Endothelial cell of umbilical vein (primary cell): ENCODE data around the gene ATXN1. TPM values are rescaled to one million over a fixed set of nuclear protein-coding genes. Genes with fewer than 3 reads are reported as not detected.

ENCODE experiments used
- BruUV-seq: library from RNA; stranded (reverse); fragments of 400-500 nt; replicated peaks from 2 replicates; lab custom pipeline; 2021; lab: Mats Ljungman, UMichigan
- CTCF ChIA-PET: fragments of 300-600, 350-600 bp; sonication (Branson Sonifier 250); formaldehyde crosslinking; loops from one replicate; lab custom pipeline; 2021; ENCODE audit warnings: antibody characterized with exemption, inconsistent platforms; lab: Charles Lee
- POLR2A ChIA-PET: fragments of 300-600, 350-600 bp; sonication (Branson Sonifier 250); formaldehyde crosslinking; loops from one replicate; lab custom pipeline; 2021; ENCODE audit warnings: antibody characterized with exemption, inconsistent platforms; lab: Charles Lee
- DNase-seq: peaks from one replicate; pipeline ENCODE4 v3.0.0-alpha.2; 2011; ENCODE audit warnings: low read depth, low spot score
- FAIRE-seq: peaks from 2 replicates; lab custom pipeline; 2011; peaks lifted over from hg19 to GRCh38; lab: Jason Lieb, UNC
- H2AFZ ChIP-seq: 2 replicates; pipeline ENCODE4 v1.6.0; 2012; ENCODE audit warnings: low read depth, low read length, control low read depth, inconsistent platforms
- H3K27ac ChIP-seq: 2 replicates; pipeline ENCODE4 v1.5.1; 2011; ENCODE audit warnings: low read depth, mild to moderate bottlenecking, control low read depth, low read length, moderate library complexity; ENCODE audit not compliant: insufficient read depth
- H3K27me3 ChIP-seq, 2 experiments: 2 replicates each; pipeline versions ENCODE4 v1.6.0 to v1.6.1; 2011; ENCODE audit warnings: low read length in 2 of 2, mixed read lengths in 1 of 2; ENCODE audit not compliant: control insufficient read depth in 2 of 2, insufficient read depth in 2 of 2
- H3K36me3 ChIP-seq, 2 experiments: 2 replicates in 1 of 2; 3 replicates in 1 of 2; pipeline ENCODE4 v1.5.1; 2011; ENCODE audit warnings: low read length in 2 of 2, mild to moderate bottlenecking in 1 of 2, moderate library complexity in 1 of 2; ENCODE audit not compliant: control insufficient read depth in 2 of 2, insufficient read depth in 2 of 2; ENCODE audit errors: extremely low read depth in 1 of 2
- H3K4me1 ChIP-seq: 3 replicates; pipeline ENCODE4 v1.5.1; 2011; ENCODE audit warnings: mild to moderate bottlenecking, low read length; ENCODE audit not compliant: control insufficient read depth, insufficient read depth; ENCODE audit errors: extremely low read depth
- H3K4me2 ChIP-seq: 2 replicates; pipeline ENCODE4 v1.6.1; 2011; ENCODE audit warnings: low read length, control low read depth, mixed read lengths; ENCODE audit not compliant: insufficient read depth
- H3K4me3 ChIP-seq, 3 experiments: fragments of 200-600 bp in 1 of 3; sonication (generic), shearing (Covaris generic) in 1 of 3; replicated peaks in 1 of 3; 2 replicates each; pipeline ENCODE4 v1.5.1; 2011 to 2016; ENCODE audit warnings: control low read depth in 3 of 3, low read length in 3 of 3, mild to moderate bottlenecking in 2 of 3, inconsistent platforms in 1 of 3, low read depth in 1 of 3, moderate library complexity in 1 of 3; ENCODE audit not compliant: insufficient read depth in 1 of 3
- H3K79me2 ChIP-seq: 2 replicates; pipeline ENCODE4 v1.6.0; 2012; ENCODE audit warnings: low read length, inconsistent platforms; ENCODE audit not compliant: control insufficient read depth, insufficient read depth
- H3K9ac ChIP-seq: replicated peaks from 2 replicates; pipeline ENCODE3; 2011; ENCODE audit warnings: low read length, control low read depth; ENCODE audit not compliant: insufficient read depth; ENCODE audit errors: extremely low read depth
- H3K9me1 ChIP-seq: replicated peaks from 3 replicates; pipeline ENCODE4 v1.6.0; 2011; ENCODE audit warnings: mild to moderate bottlenecking, low read length; ENCODE audit not compliant: control insufficient read depth, insufficient read depth; ENCODE audit errors: extremely low read depth
- H3K9me3 ChIP-seq: replicated peaks from 2 replicates; pipeline ENCODE4 v1.5.1; 2012; ENCODE audit warnings: low read length, inconsistent platforms; ENCODE audit not compliant: control insufficient read depth, insufficient read depth
- H4K20me1 ChIP-seq: replicated peaks from 2 replicates; pipeline ENCODE3; 2011; ENCODE audit warnings: mild to moderate bottlenecking, low read length; ENCODE audit not compliant: control insufficient read depth, insufficient read depth; ENCODE audit errors: extremely low read depth
- CTCF ChIP-seq, 2 donors: IDR thresholded peaks; 1 replicate in 1 of 2; 2 replicates in 1 of 2; pipeline ENCODE4 v1.5.1; 2011; ENCODE audit warnings: low read length in 2 of 2, mild to moderate bottlenecking in 2 of 2, moderate library complexity in 2 of 2, control low read depth in 1 of 2, inconsistent platforms in 1 of 2, low read depth in 1 of 2; ENCODE audit not compliant: insufficient read depth in 1 of 2; ENCODE audit errors: extremely low read depth in 1 of 2
- EZH2 ChIP-seq: IDR thresholded peaks from 2 replicates; pipeline ENCODE4 v1.6.1; 2012; ENCODE audit warnings: borderline replicate concordance, low read depth, mild to moderate bottlenecking, moderate library complexity, low read length, inconsistent platforms; ENCODE audit not compliant: severe bottlenecking
- FOS ChIP-seq: IDR thresholded peaks from 2 replicates; pipeline ENCODE4 v1.6.1; 2011; ENCODE audit warnings: mild to moderate bottlenecking, low read length, moderate library complexity, borderline replicate concordance; ENCODE audit not compliant: insufficient read depth
- GATA2 ChIP-seq: IDR thresholded peaks from 2 replicates; pipeline ENCODE4 v1.7.0; 2011; ENCODE audit warnings: low read depth, mild to moderate bottlenecking, moderate library complexity, mixed read lengths, low read length; ENCODE audit not compliant: insufficient read length, insufficient read depth
- JUN ChIP-seq: IDR thresholded peaks from 2 replicates; pipeline ENCODE4 v1.6.1; 2011; ENCODE audit warnings: borderline replicate concordance, low read depth; ENCODE audit not compliant: insufficient read length, insufficient read depth
- MAX ChIP-seq: IDR thresholded peaks from 2 replicates; pipeline ENCODE4 v1.6.1; 2011; ENCODE audit not compliant: insufficient read depth, insufficient read length
- MYC ChIP-seq: IDR thresholded peaks from one replicate; pipeline ENCODE4 v1.6.1; 2011; ENCODE audit warnings: mild to moderate bottlenecking, low read depth, low read length
- POLR2A ChIP-seq: IDR thresholded peaks from 2 replicates; pipeline ENCODE4 v1.6.1; 2012; ENCODE audit warnings: low read depth, mild to moderate bottlenecking, control low read depth, low read length
- POLR2AphosphoS5 ChIP-seq: IDR thresholded peaks from 2 replicates; pipeline ENCODE4 v1.6.1; 2012; ENCODE audit warnings: low read depth, mild to moderate bottlenecking, control low read depth, low read length, moderate library complexity; ENCODE audit not compliant: insufficient read depth
- dilution Hi-C: fragments of 300-500 bp; cut with MboI; formaldehyde crosslinking; loops from one replicate; pipeline ENCODE4 v1.15.0; 2019; ENCODE audit warnings: low sequenced_read_pairs; ENCODE audit not compliant: extremely low pct_ligation_motif_present
- intact Hi-C: fragments of 100-400 bp; cut with micrococcal nuclease; formaldehyde crosslinking; loops from one replicate; pipeline ENCODE4 v1.10.0; 2022
- polyA plus RNA-seq, 4 experiments: library from polyadenylated mRNA; depleted of rRNA in 3 of 4; stranded (reverse) in 3 of 4; unstranded in 1 of 4; fragments of >200 nt; gene quantifications; 2 replicates each; pipeline versions ENCODE4 v1.2.1 to v1.2.3, GENCODE V29; 2011 to 2012; ENCODE audit warnings: missing spikeins in 1 of 4
- total RNA-seq: library from RNA; stranded (reverse); gene quantifications from 2 replicates; pipeline ENCODE4 v1.2.3, GENCODE V29; 2021

Gene ATXN1
- total and polyA plus RNA-seq, 2 donors (not counting 3 experiments of a cell fraction or from before 2014, with no cell fraction given) = 16.4 to 33.0 TPM

GRCh38 chr6:16665992-16666391 is 95.3 kb downstream of the ATXN1 start:
- dilution Hi-C loops = no loop called here
- intact Hi-C loops = loop anchor here (5.0 kb wide), 1 partner anchor 154 kb away; no protein-coding TSS in a partner anchor
- H3K79me2 ChIP-seq = no peaks in the 10 kb centered on the region
- H2AFZ ChIP-seq = no peak overlapping the region
- no peak overlapping the region for H3K27ac ChIP-seq
- H3K27me3 ChIP-seq = no peaks in the 10 kb centered on the region
- no peak for DNase-seq
- CTCF ChIA-PET = interaction anchor here (0.9 kb wide), 1 partner anchor 30 kb away, joined by 3 read pairs; no protein-coding TSS in a partner anchor
- TF ChIP-seq MYC (no peak), CTCF (IDR thresholded peaks at IDR 0.05; ENCODE audit: extremely low read depth in 1 of 2, insufficient read depth in 1 of 2, low read depth in 1 of 2, low read length in 2 of 2) (no peak), MAX (no peak), FOS (no peak), POLR2AphosphoS5 (no peak), POLR2A (no peak), JUN (no peak), EZH2 (no peak), GATA2 (no peak)
- no peaks in the 10 kb centered on the region for H4K20me1 ChIP-seq
- H3K4me3 ChIP-seq = no peak overlapping the region
- FAIRE-seq = no peak
- H3K9me1 ChIP-seq = no peaks in the 10 kb centered on the region
- H3K4me1 ChIP-seq = peaks cover 17% of the 10 kb centered on the region
- BruUV-seq = no TSS peak
- POLR2A ChIA-PET = no interaction called here
- H3K9me3 ChIP-seq = no peaks in the 10 kb centered on the region
- H3K9ac ChIP-seq = no peak overlapping the region
- no peak overlapping the region for H3K4me2 ChIP-seq
- H3K36me3 ChIP-seq = peaks cover 0 to 2% of the 10 kb centered on the region in 2 experiments
